GM12878 (cell line): Measurements from ENCODE around the gene DDX39A.

Experiments used
- RFX5 ChIP-seq: IDR thresholded peaks from 2 replicates; pipeline ENCODE4 v1.6.1; 2011; ENCODE audit warnings: low read depth, low read length, improper control_type of control experiment
- ZNF384 ChIP-seq: IDR thresholded peaks from 2 replicates; pipeline ENCODE4 v1.6.1; 2012; ENCODE audit warnings: low read depth, mild to moderate bottlenecking, low read length, improper control_type of control experiment, borderline replicate concordance

- TF ChIP-seq RFX5 (no peak), ZNF384 (no peak)
Measured at GRCh38 chr19:14405758-14406644, 13.1 kb downstream of the DDX39A start.
